ENCODE data around the gene SORL1.

The SORL1 gene

DNA sequence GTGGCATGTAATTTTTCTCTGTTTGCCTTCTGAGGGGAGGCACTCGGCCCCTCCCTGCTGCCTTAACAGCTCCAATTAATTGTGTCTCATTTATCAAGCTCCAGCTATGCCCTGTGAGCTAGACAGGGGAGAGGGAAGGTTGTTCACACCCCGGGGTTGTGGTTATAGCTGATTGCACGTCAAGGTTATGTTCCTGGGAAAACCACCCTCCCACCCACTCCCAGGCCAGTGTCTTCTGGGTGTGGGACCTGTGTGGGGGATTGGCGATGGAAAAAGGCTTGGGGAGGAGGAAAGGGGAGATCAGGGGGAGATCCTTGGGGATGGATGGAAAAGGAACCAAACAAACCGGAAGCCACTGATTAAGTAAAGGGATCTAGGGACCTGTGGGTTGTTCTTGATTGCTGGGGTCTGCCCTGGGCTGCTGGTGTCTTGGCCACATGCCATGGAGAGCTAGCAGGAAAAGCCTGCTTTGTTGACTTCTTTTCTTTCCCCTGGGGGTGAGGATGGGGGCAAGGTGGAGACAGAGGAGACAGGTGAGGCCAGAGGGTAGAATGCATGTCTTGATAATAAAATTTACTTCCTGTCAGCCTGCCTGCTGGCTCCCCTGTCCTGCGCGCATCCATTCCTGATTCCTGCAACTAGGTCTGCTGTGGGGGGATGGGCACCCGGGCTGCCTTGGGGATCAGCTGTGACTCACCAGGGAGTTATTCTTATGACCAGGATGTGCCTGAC is 14.1 kb downstream of the SORL1 start:
- TF ChIP-seq, protein P1, sequence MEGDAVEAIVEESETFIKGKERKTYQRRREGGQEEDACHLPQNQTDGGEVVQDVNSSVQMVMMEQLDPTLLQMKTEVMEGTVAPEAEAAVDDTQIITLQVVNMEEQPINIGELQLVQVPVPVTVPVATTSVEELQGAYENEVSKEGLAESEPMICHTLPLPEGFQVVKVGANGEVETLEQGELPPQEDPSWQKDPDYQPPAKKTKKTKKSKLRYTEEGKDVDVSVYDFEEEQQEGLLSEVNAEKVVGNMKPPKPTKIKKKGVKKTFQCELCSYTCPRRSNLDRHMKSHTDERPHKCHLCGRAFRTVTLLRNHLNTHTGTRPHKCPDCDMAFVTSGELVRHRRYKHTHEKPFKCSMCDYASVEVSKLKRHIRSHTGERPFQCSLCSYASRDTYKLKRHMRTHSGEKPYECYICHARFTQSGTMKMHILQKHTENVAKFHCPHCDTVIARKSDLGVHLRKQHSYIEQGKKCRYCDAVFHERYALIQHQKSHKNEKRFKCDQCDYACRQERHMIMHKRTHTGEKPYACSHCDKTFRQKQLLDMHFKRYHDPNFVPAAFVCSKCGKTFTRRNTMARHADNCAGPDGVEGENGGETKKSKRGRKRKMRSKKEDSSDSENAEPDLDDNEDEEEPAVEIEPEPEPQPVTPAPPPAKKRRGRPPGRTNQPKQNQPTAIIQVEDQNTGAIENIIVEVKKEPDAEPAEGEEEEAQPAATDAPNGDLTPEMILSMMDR (conservative IDR thresholded peaks at IDR 0.05; ENCODE audit: low read depth, low read length), result no peak
- no peak overlapping the region for H3K4me3 ChIP-seq (ENCODE audit: low read depth, low read length)

GRCh38 chr11:121467471-121467870 is 15.4 kb downstream of the SORL1 start:
- no peak for DNase-seq (ENCODE audit: low read depth)
- TF ChIP-seq, protein P1 (conservative IDR thresholded peaks at IDR 0.05; ENCODE audit: low read depth, low read length), result no peak
- no peak overlapping the region for H3K4me3 ChIP-seq (ENCODE audit: low read depth, low read length)

More for the DNA sequence above, 14.1 kb downstream of the SORL1 start:
- DNase-seq (ENCODE audit: low read depth), result peak; percentile 87

- TF ChIP-seq, protein P1 (conservative IDR thresholded peaks at IDR 0.05; ENCODE audit: low read depth, low read length), result no peak
- DNase-seq (ENCODE audit: low read depth), result no peak
- H3K4me3 ChIP-seq (ENCODE audit: low read depth, low read length), result no peak overlapping the region
These were observed 15.9 kb downstream of the SORL1 start for GRCh38 chr11:121467965-121468364.

DNA sequence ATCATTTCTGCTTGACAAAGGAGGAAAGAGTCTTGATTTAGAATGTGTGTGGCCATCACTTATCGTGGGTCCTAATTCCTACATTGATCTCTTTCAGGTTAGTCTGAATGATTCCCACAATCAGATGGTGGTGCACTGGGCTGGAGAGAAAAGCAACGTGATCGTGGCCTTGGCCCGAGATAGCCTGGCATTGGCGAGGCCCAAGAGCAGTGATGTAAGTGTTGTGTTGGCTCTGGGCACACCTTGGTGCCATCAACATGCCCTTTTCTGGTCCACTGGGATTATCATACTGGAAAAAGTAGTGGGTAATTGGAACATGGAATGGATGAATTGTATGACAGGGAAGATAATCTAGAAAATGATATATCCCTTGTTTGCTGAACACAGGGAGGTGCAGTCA is 17.8 kb downstream of the SORL1 start:
- TF ChIP-seq, protein P1 (conservative IDR thresholded peaks at IDR 0.05; ENCODE audit: low read depth, low read length), result no peak
- no peak for DNase-seq (ENCODE audit: low read depth)
- H3K4me3 ChIP-seq (ENCODE audit: low read depth, low read length), result no peak overlapping the region

GRCh38 chr11:121471167-121471566 is 19.1 kb downstream of the SORL1 start:
- DNase-seq (ENCODE audit: low read depth), result no peak
- TF ChIP-seq, protein P1 (conservative IDR thresholded peaks at IDR 0.05; ENCODE audit: low read depth, low read length), result no peak
- no peak overlapping the region for H3K4me3 ChIP-seq (ENCODE audit: low read depth, low read length)

GRCh38 chr11:121472312-121472711 is 20.2 kb downstream of the SORL1 start:
- TF ChIP-seq, protein P1 (conservative IDR thresholded peaks at IDR 0.05; ENCODE audit: low read depth, low read length), result no peak
- no peak for DNase-seq (ENCODE audit: low read depth)
- no peak overlapping the region for H3K4me3 ChIP-seq (ENCODE audit: low read depth, low read length)
